Suprapubic skin (tissue), 4 donors: ENCODE results near the gene RPTOR. TPM values are rescaled to one million over a fixed set of nuclear protein-coding genes. Genes with fewer than 3 reads are reported as not detected.
"Not testable (repeated sequence)": the region's sequence is repeated elsewhere in the genome, so short reads cannot be mapped to it uniquely, and the experiment has no call there.

Experiments used
- DNase-seq, 2 donors: peaks; one replicate each; pipeline ENCODE4 v3.0.0-alpha.2; 2019; ENCODE audit warnings: low spot score in 2 of 2
- H3K27ac ChIP-seq: fragments of 200-600 bp; sonication (generic); one replicate; pipeline ENCODE4 v1.5.1; 2019
- H3K27me3 ChIP-seq: fragments of 200-600 bp; sonication (generic); one replicate; pipeline ENCODE4 v1.5.1; 2019
- H3K36me3 ChIP-seq: fragments of 200-600 bp; sonication (generic); one replicate; pipeline ENCODE4 v1.5.1; 2019
- H3K4me1 ChIP-seq: fragments of 200-600 bp; sonication (generic); one replicate; pipeline ENCODE4 v1.5.1; 2019
- H3K4me3 ChIP-seq: fragments of 200-600 bp; sonication (generic); one replicate; pipeline ENCODE4 v1.5.1; 2019; ENCODE audit warnings: mild to moderate bottlenecking
- H3K9me3 ChIP-seq: fragments of 200-600 bp; sonication (generic); one replicate; pipeline ENCODE4 v1.5.1; 2019
- CTCF ChIP-seq, 2 donors: fragments of 200-600 bp in 1 of 2; fragments of 450-650 bp in 1 of 2; sonication (generic) in 1 of 2; IDR thresholded peaks; one replicate each; pipeline ENCODE4 v1.5.1; 2016 to 2019; ENCODE audit warnings: antibody characterized with exemption in 2 of 2, mild to moderate bottlenecking in 1 of 2, moderate library complexity in 1 of 2
- EP300 ChIP-seq: sonication (generic); formaldehyde crosslinking; IDR thresholded peaks from one replicate; pipeline ENCODE4 v1.6.1; 2017; ENCODE audit warnings: antibody characterized with exemption
- POLR2A ChIP-seq, 2 donors: fragments of 450-650 bp; IDR thresholded peaks; one replicate each; pipeline ENCODE4 v1.6.1; 2017; ENCODE audit warnings: antibody characterized with exemption in 2 of 2, mild to moderate bottlenecking in 2 of 2, moderate library complexity in 2 of 2
- POLR2AphosphoS5 ChIP-seq, 3 donors: sonication (generic); formaldehyde crosslinking; IDR thresholded peaks; one replicate each; pipeline ENCODE4 v1.6.1; 2017; ENCODE audit warnings: antibody characterized with exemption in 3 of 3
- WGBS: methylation state at CpG from one replicate; pipeline ENCODE4 v1.1.5; 2018; 5-methylcytosine and 5-hydroxymethylcytosine counted together
- total RNA-seq, 4 donors: library from RNA; depleted of rRNA; stranded (reverse); fragments of >200 nt; gene quantifications; one replicate each; pipeline ENCODE4 v1.1.0, GENCODE V29; 2016

Gene RPTOR
- total RNA-seq, 4 donors from 2014 or later, result 45.8 to 84.6 (median 53.0) TPM

GRCh38 chr17:80503921-80504320 lies 40.7 kb upstream of the RPTOR start:
- H3K4me1 ChIP-seq, result peaks cover 6% of the 10 kb centered on the region
- no peaks in the 10 kb centered on the region for H3K9me3 ChIP-seq
- H3K27me3 ChIP-seq, result peaks cover 21% of the 10 kb centered on the region
- H3K27ac ChIP-seq, result no peak overlapping the region
- no peak for DNase-seq
- TF ChIP-seq POLR2A (IDR thresholded peaks at IDR 0.05), result no peak
- TF ChIP-seq CTCF (IDR thresholded peaks at IDR 0.05), result no peak
- TF ChIP-seq EP300, result no peak
- no peak for TF ChIP-seq POLR2AphosphoS5 (IDR thresholded peaks at IDR 0.05)
- no peaks in the 10 kb centered on the region for H3K36me3 ChIP-seq
- H3K4me3 ChIP-seq, result no peak overlapping the region

GRCh38 chr17:80504686-80505413 lies 39.8 kb upstream of the RPTOR start:
- peaks cover 6% of the 10 kb centered on the region for H3K4me1 ChIP-seq
- DNase-seq, result peak in 1 of 2 donors; percentile 51
- H3K9me3 ChIP-seq, result no peaks in the 10 kb centered on the region
- TF ChIP-seq POLR2A (IDR thresholded peaks at IDR 0.05) (no peak), CTCF (IDR thresholded peaks at IDR 0.05) (no peak), POLR2AphosphoS5 (IDR thresholded peaks at IDR 0.05) (no peak), EP300 (no peak)
- no peaks in the 10 kb centered on the region for H3K36me3 ChIP-seq
- H3K27ac ChIP-seq, result no peak overlapping the region
- peaks cover 20% of the 10 kb centered on the region for H3K27me3 ChIP-seq
- H3K4me3 ChIP-seq, result no peak overlapping the region
- WGBS, result 36% methylated on average over 8 of the region's 8 CpGs

GRCh38 chr17:80507177-80507576 lies 37.5 kb upstream of the RPTOR start:
- H3K9me3 ChIP-seq, H3K4me3 ChIP-seq, H3K4me1 ChIP-seq, DNase-seq, H3K27ac ChIP-seq, H3K36me3 ChIP-seq: not testable (repeated sequence)
- H3K27me3 ChIP-seq, result peaks cover 24% of the 10 kb centered on the region
- WGBS, result 49% methylated on average over 4 of the region's 4 CpGs

GRCh38 chr17:80507965-80508364 lies 36.7 kb upstream of the RPTOR start:
- WGBS, result 93% methylated on average over 3 of the region's 3 CpGs
- no peak for DNase-seq

GRCh38 chr17:80509311-80509710 lies 35.3 kb upstream of the RPTOR start:
- Histone ChIP-seq H3K27me3 (peaks cover 34% of the 10 kb centered on the region), H3K27ac (no peak overlapping the region), H3K9me3 (no peaks in the 10 kb centered on the region), H3K4me1 (peaks cover 7% of the 10 kb centered on the region), H3K4me3 (no peak overlapping the region), H3K36me3 (no peaks in the 10 kb centered on the region)
- no peak for TF ChIP-seq CTCF (IDR thresholded peaks at IDR 0.05)
- no peak for TF ChIP-seq POLR2AphosphoS5 (IDR thresholded peaks at IDR 0.05)
- TF ChIP-seq POLR2A (IDR thresholded peaks at IDR 0.05), result no peak
- TF ChIP-seq EP300, result no peak
- WGBS, result 93% methylated on average over 8 of the region's 8 CpGs
- DNase-seq, result no peak

More at GRCh38 chr17:80507965-80508364, 36.7 kb upstream of the RPTOR start:
- Histone ChIP-seq H3K27me3 (peaks cover 29% of the 10 kb centered on the region), H3K4me1 (peaks cover 4% of the 10 kb centered on the region), H3K9me3 (no peaks in the 10 kb centered on the region), H3K27ac (no peak overlapping the region), H3K36me3 (no peaks in the 10 kb centered on the region), H3K4me3 (no peak overlapping the region)
- no peak for TF ChIP-seq POLR2AphosphoS5 (IDR thresholded peaks at IDR 0.05)
- TF ChIP-seq EP300, result no peak
- no peak for TF ChIP-seq CTCF (IDR thresholded peaks at IDR 0.05)
- TF ChIP-seq POLR2A (IDR thresholded peaks at IDR 0.05), result no peak
